ENCODE data around the gene ASB4.
"Not testable (repeated sequence)": the region's sequence is repeated elsewhere in the genome, so short reads cannot be mapped to it uniquely, and the experiment has no call there.

Gene ASB4

GRCh38 chr7:95527776-95528250 lies 42.1 kb downstream of the ASB4 start:
- DNase-seq: no peak

- DNase-seq: no peak
Measured at GRCh38 chr7:95529701-95530100, 44.0 kb downstream of the ASB4 start.

DNA sequence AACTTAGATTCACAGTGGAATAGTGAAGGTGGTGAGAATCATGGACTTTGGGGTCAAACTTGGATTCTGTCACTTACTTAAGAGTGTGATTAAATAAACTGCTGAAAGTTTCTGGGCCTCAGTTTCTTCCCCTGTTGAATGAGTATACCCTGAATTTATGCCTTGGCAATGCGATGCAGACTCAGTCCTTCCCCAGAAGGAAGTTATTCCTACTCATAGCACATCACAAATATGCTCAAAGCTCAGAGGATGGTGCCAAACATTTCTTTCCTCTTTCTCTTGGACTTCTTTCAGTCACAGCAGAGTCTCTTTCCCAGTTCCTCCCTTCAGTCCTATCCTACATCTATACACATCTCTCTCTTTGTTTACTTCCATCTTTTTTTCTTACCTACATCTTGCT lies 45.1 kb downstream of the ASB4 start:
- DNase-seq: no peak

GRCh38 chr7:95531605-95532219 lies 46.0 kb downstream of the ASB4 start:
- no peak for DNase-seq

- DNase-seq: no peak
Measured at GRCh38 chr7:95534796-95535195, 49.1 kb downstream of the ASB4 start.

GRCh38 chr7:95535662-95536061 lies 49.9 kb downstream of the ASB4 start:
- no peak for DNase-seq

DNA sequence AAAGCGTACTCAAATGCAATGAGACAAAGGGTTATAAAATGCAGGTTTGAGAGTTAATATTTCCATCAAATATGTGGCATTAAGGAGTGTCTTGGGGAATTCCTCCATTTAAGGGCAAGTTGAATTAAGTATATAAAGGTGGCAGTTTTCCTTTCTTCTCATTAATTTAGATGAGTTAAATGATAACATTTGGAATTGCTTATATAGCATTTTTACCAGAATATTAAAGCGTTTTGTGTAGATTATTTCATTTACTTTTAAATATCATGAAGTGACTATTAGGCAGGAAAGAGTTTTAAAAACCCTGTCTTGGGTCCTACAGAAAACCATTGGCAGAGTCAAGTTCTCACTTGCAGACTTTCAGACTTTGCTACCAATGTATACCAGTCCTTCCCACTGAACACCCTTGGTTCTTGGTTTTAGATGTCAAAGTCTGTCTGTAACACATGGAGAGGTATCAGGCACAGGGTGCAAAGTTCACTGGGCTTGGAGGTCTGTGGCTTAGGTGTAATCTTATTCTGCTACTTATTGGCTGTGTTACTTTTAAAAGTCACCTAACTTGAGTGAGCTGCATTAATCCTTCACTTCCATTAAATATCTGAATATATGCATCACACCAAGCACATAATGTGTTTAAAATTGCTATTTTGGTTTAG lies 51.0 kb downstream of the ASB4 start:
- DNase-seq: no peak

GRCh38 chr7:95537468-95537867 lies 51.7 kb downstream of the ASB4 start:
- DNase-seq: no peak

DNA sequence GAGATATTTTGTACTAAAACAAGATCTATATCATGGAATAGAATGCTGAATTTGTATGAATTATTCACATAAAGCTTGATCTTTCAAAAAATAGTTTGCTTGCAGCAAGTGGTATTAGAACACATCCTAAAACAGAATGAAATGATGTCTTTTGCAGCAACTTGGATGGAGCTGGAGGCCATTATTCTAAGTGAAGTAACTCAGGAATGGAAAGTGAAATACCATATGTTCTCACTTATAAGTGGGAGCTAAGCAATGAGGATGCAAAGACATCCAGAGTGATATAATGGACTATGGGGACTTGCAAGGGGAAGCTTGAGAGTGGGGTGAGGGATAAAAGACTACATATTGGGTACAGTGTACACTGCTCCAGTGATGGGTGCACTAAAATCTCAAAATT lies 53.7 kb downstream of the ASB4 start:
- DNase-seq: no peak

DNA sequence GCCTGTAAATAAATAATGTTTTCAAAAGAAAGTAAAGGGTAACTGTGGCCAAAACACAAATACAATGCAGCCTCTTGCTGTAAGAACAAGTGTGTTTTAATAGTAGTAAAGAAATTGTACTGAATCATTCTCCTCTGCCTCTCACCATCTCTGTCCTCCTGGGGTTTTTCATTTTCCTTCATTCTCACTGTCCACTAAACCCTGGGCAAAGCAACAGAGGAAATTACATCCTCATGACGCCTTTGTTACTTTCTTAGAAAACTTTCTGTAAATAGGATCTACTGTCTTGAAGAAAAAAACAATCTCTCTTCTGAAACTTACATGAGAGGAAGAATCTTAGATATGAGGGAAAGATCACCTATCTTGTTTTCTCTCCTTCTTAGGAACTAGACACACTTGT lies 54.6 kb downstream of the ASB4 start:
- no peak for DNase-seq

DNA sequence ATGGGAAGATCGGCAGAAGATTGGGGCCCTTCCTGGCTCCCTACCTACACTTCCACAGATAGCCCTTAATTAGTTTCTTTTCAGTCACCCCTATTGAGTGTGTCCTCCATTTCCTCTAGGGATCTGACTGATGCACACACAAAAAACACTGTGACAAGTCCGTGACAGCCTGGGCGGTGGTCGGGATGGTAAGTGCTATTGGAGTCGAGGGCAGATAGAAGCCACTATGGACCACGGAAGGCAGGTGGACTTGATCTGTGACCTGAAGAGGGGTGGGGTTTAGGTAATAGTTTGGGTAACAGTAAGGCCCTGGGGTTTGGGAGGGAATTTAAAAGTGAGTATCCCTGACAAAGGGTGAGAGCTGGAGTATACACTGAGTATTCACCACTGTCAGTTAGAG lies 57.6 kb downstream of the ASB4 start:
- no peak for DNase-seq

GRCh38 chr7:95544171-95544570 lies 58.4 kb downstream of the ASB4 start:
- no peak for DNase-seq

- DNase-seq: no peak
Measured at GRCh38 chr7:95545007-95545615, 59.4 kb downstream of the ASB4 start.

DNA sequence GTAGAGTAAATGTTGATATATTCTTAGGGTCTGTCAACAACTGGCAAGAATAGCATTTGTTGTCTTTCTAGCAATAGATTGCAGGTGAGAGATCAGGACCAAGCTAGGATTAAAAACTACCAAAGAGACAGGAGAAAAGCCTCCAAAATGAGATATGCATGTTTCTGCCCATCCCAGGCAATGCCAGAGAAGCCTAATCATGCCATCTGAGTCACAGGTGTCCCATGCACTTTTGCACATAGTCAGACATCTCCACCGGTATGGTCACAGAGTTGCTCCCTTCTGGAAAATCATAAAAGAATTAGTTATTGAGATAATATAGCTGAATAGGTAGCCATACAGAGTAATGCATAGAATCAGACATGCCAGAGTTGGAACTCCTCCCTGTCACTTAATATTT lies 59.9 kb downstream of the ASB4 start:
- DNase-seq: no peak

GRCh38 chr7:95546647-95547046 lies 60.9 kb downstream of the ASB4 start:
- no peak for DNase-seq

GRCh38 chr7:95547361-95548348 lies 61.9 kb downstream of the ASB4 start:
- DNase-seq: peak in 1 of 2 experiments; percentile 36

DNA sequence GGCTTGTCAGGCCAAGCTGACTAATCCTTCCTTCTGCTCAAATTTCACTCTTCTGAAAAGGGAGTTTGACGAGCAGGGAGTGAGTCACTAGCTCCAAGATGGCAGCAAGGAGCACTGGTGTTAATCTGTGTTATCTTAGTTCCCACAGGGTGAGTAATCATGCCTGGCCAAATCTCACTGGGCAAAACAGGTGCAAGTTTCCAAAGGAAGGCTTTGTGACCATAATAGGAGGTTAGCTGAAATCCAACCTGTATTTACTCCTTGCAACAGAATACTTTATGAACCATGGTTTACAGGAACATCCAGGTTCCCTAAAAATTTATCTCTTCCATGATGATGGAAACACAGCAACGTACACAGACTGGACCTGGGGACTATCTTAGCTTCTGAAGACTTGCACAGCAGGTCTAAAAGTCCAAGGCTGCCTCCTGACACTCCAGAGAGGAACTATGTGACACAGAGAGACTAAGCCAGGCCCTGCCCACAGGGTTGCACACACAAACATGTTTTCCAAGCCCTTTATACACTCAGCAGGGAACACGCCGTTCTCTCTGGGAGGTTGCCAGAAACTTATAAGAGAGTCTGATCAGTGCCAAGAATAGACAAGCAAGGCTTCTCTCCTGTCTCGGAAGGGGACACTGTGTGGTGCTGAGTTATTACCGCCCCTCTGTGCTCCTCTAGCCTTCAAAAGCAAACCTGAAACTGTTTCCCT lies 64.2 kb downstream of the ASB4 start:
- no peak for DNase-seq

DNA sequence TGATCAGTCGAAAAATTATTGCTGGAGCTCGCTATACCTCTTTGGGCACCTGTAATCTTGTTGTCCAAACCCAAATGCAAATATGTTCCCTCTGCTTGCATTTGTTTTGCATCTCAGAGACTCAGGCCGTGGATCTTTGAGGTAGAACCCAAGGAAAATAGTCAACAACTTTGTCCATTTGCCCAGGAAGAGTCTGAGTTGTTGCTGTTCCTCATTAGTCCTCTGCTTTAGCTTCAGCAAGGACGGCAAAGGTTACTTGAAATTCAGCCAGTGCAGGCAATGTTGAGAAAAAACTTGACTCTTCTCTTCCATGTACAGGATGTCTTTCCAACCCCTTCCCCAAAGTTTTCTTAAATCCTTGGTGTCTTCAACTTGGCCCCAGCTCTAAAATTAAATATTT lies 64.8 kb downstream of the ASB4 start:
- no peak for DNase-seq

GRCh38 chr7:95552010-95552926 lies 66.5 kb downstream of the ASB4 start:
- DNase-seq: not testable (repeated sequence)

- DNase-seq: no peak
Measured at GRCh38 chr7:95553939-95554338, 68.2 kb downstream of the ASB4 start.

- no peak for DNase-seq
Measured at GRCh38 chr7:95556777-95557176, 71.0 kb downstream of the ASB4 start.

All from NCI-H1930 (cell line).